Measurements from ENCODE around the gene TUBB4B. TPM values are rescaled to one million over a fixed set of nuclear protein-coding genes. Genes with fewer than 3 reads are reported as not detected.

Gene TUBB4B
- total RNA-seq, 1 experiment from 2014 or later = 424 TPM

DNA sequence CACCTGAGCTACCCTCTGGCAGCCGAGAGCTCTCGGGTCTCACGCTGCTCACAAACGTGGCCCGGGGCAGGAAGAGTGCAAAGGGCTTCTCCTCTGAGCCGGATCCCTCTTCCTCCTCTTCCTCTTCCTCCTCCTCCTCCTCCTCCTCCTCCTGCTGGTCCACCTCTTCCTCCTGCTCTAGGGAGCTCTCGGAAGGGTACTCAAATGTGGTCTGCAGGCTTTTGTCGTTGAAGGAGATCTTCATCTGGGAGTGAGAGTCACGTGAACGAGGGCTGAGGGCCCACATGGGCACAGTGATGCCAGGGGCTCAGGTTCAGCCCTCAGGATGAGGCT, 48.7 kb upstream of the TUBB4B start:
- BruUV-seq (replicated peaks) = no TSS peak
- no peak for ATAC-seq
- no peak overlapping the region for H3K4me3 ChIP-seq (ENCODE audit: low read length)
- H3K27ac ChIP-seq (ENCODE audit: low read length) = no peak overlapping the region
- TF ChIP-seq, protein P1, sequence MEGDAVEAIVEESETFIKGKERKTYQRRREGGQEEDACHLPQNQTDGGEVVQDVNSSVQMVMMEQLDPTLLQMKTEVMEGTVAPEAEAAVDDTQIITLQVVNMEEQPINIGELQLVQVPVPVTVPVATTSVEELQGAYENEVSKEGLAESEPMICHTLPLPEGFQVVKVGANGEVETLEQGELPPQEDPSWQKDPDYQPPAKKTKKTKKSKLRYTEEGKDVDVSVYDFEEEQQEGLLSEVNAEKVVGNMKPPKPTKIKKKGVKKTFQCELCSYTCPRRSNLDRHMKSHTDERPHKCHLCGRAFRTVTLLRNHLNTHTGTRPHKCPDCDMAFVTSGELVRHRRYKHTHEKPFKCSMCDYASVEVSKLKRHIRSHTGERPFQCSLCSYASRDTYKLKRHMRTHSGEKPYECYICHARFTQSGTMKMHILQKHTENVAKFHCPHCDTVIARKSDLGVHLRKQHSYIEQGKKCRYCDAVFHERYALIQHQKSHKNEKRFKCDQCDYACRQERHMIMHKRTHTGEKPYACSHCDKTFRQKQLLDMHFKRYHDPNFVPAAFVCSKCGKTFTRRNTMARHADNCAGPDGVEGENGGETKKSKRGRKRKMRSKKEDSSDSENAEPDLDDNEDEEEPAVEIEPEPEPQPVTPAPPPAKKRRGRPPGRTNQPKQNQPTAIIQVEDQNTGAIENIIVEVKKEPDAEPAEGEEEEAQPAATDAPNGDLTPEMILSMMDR (conservative IDR thresholded peaks at IDR 0.05; ENCODE audit: low read depth, low read length) = no peak
- TF ChIP-seq EZH2 (IDR thresholded peaks at IDR 0.05; ENCODE audit: low read length, unreplicated experiment) (no peak), EZH2phosphoT487 (IDR thresholded peaks at IDR 0.05; ENCODE audit: borderline replicate concordance, low read length) (no peak)
- no peaks in the 10 kb centered on the region for H3K9me2 ChIP-seq (replicated peaks; ENCODE audit: low read length)
- intact Hi-C loops (cut with micrococcal nuclease) = no loop called here
- no peak overlapping the region for H3K4me2 ChIP-seq (ENCODE audit: low read length)
- H3K9ac ChIP-seq (ENCODE audit: low read length) = no peak overlapping the region
- no peaks in the 10 kb centered on the region for H3K9me3 ChIP-seq (ENCODE audit: low read length)
- POLR2A ChIA-PET (ENCODE audit: unreplicated experiment) = no interaction called here
- no peak for DNase-seq
- H3K4me1 ChIP-seq (ENCODE audit: insufficient read depth, low read length) = peaks cover 31% of the 10 kb centered on the region
- no peaks in the 10 kb centered on the region for H3K27me3 ChIP-seq (ENCODE audit: low read length)
- peaks cover 29% of the 10 kb centered on the region for H3K79me2 ChIP-seq (ENCODE audit: low read length)
- no peak overlapping the region for H2AFZ ChIP-seq (ENCODE audit: low read length)
- CTCF ChIA-PET = no interaction called here
- H3K36me3 ChIP-seq (ENCODE audit: low read depth, low read length) = no peaks in the 10 kb centered on the region
- no peaks in the 10 kb centered on the region for H3F3A ChIP-seq (ENCODE audit: low read length, unreplicated experiment)
- H4K20me1 ChIP-seq (ENCODE audit: low read length) = peaks cover 11% of the 10 kb centered on the region

DNA sequence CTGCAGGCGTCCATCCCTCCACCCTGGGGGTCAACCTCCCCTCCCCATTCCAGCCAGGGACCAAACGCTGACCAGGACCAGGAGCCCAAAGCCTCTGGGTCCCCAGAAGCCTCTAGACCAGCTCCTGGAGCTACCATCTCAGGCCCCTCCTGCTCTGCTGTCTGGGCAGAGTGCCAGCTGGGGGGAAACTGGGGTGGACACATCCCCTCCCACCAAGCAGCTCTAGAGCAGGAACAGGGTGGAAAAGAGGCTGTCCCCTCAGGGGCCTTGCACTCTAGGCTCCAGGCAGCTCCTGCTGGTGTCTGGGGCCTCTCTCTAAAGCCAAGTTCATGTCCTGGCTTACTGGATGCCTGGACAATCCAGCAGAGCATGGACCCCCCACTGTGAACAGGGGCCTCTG, 48.2 kb upstream of the TUBB4B start:
- Histone ChIP-seq H3K9ac (ENCODE audit: low read length) (no peak overlapping the region), H2AFZ (ENCODE audit: low read length) (no peak overlapping the region), H3K4me3 (ENCODE audit: low read length) (no peak overlapping the region), H3K27me3 (ENCODE audit: low read length) (no peaks in the 10 kb centered on the region), H3K4me2 (ENCODE audit: low read length) (no peak overlapping the region), H3K36me3 (ENCODE audit: low read depth, low read length) (no peaks in the 10 kb centered on the region), H3K79me2 (ENCODE audit: low read length) (peaks cover 29% of the 10 kb centered on the region), H3K27ac (ENCODE audit: low read length) (no peak overlapping the region), H3K9me2 (replicated peaks; ENCODE audit: low read length) (no peaks in the 10 kb centered on the region), H3K4me1 (ENCODE audit: insufficient read depth, low read length) (peaks cover 34% of the 10 kb centered on the region), H3F3A (ENCODE audit: low read length, unreplicated experiment) (no peaks in the 10 kb centered on the region), H4K20me1 (ENCODE audit: low read length) (peaks cover 11% of the 10 kb centered on the region), H3K9me3 (ENCODE audit: low read length) (no peaks in the 10 kb centered on the region)
- ChIA-PET POLR2A (ENCODE audit: unreplicated experiment) (no interaction called here), CTCF (no interaction called here)
- DNase-seq (no peak), ATAC-seq (no peak)
- BruUV-seq (replicated peaks) = no TSS peak
- intact Hi-C loops (cut with micrococcal nuclease) = no loop called here
- TF ChIP-seq EZH2 (IDR thresholded peaks at IDR 0.05; ENCODE audit: low read length, unreplicated experiment) = no peak
- TF ChIP-seq EZH2phosphoT487 (IDR thresholded peaks at IDR 0.05; ENCODE audit: borderline replicate concordance, low read length) = no peak
- TF ChIP-seq, protein P1 (conservative IDR thresholded peaks at IDR 0.05; ENCODE audit: low read depth, low read length) = no peak

DNA sequence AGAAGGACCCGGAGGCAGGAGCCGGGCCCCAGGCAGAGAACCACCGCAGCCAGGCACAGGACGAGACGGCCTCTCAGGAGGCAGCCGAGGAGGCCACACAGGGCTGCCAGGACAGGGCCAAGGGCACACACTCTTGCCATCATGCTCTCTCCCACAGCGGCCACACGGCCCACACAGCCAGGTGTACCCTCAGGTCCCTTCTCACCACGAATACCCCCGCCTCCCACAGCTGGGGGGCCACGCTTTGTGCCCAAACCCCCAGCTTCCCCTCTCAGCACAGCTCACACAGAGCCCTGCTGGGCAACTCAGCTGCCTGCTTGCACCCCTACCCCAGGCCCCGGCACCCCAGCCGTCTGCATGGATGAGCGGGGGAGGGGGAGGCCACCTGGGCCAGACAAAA, 47.3 kb upstream of the TUBB4B start:
- H3K9me3 ChIP-seq (ENCODE audit: low read length) = no peaks in the 10 kb centered on the region
- peaks cover 26% of the 10 kb centered on the region for H3K79me2 ChIP-seq (ENCODE audit: low read length)
- no peak overlapping the region for H3K4me3 ChIP-seq (ENCODE audit: low read length)
- POLR2A ChIA-PET (ENCODE audit: unreplicated experiment) = no interaction called here
- H3K36me3 ChIP-seq (ENCODE audit: low read depth, low read length) = no peaks in the 10 kb centered on the region
- intact Hi-C loops (cut with micrococcal nuclease) = no loop called here
- no peaks in the 10 kb centered on the region for H3F3A ChIP-seq (ENCODE audit: low read length, unreplicated experiment)
- no peak overlapping the region for H3K27ac ChIP-seq (ENCODE audit: low read length)
- H3K9ac ChIP-seq (ENCODE audit: low read length) = no peak overlapping the region
- peaks cover 17% of the 10 kb centered on the region for H4K20me1 ChIP-seq (ENCODE audit: low read length)
- peaks cover 43% of the 10 kb centered on the region for H3K4me1 ChIP-seq (ENCODE audit: insufficient read depth, low read length)
- H3K27me3 ChIP-seq (ENCODE audit: low read length) = no peaks in the 10 kb centered on the region
- BruUV-seq (replicated peaks) = no TSS peak
- TF ChIP-seq, protein P1 (conservative IDR thresholded peaks at IDR 0.05; ENCODE audit: low read depth, low read length) = no peak
- no peak for TF ChIP-seq EZH2phosphoT487 (IDR thresholded peaks at IDR 0.05; ENCODE audit: borderline replicate concordance, low read length)
- TF ChIP-seq EZH2 (IDR thresholded peaks at IDR 0.05; ENCODE audit: low read length, unreplicated experiment) = no peak
- ATAC-seq (no peak), DNase-seq (no peak)
- H3K9me2 ChIP-seq (replicated peaks; ENCODE audit: low read length) = no peaks in the 10 kb centered on the region
- no peak overlapping the region for H2AFZ ChIP-seq (ENCODE audit: low read length)
- CTCF ChIA-PET = no interaction called here
- H3K4me2 ChIP-seq (ENCODE audit: low read length) = no peak overlapping the region

Measured in PC-3 (cell line).